SK-N-SH (cell line): ENCODE results near the gene ACIN1. TPM values are rescaled to one million over a fixed set of nuclear protein-coding genes. Genes with fewer than 3 reads are reported as not detected.

Source experiments
- CTCF ChIA-PET: fragments of 300-600, 350-600 bp; formaldehyde crosslinking; extraction: SDS; loops from one replicate; lab custom pipeline; 2021; lab: Yijun Ruan, JAX
- POLR2A ChIA-PET: fragments of 350-600 bp; sonication (Branson Sonifier 250); formaldehyde crosslinking; extraction: SDS; loops from one replicate; lab custom pipeline; 2020; ENCODE audit warnings: antibody characterized with exemption, inconsistent platforms; lab: Yijun Ruan, JAX
- DNase-seq: peaks from one replicate; pipeline ENCODE4 v3.0.0; 2012
- H2AFZ ChIP-seq: fragments of 200-600 bp; sonication (generic); 2 replicates; pipeline ENCODE4 v1.8.1; 2016; ENCODE audit warnings: antibody characterized with exemption, mild to moderate bottlenecking, low read depth
- H3F3A ChIP-seq: fragments of 200-600 bp; sonication (generic); replicated peaks from 2 replicates; pipeline ENCODE3; 2016; ENCODE audit warnings: antibody characterized with exemption, mild to moderate bottlenecking; ENCODE audit not compliant: insufficient read depth
- H3K27ac ChIP-seq, 2 experiments: fragments of 200-500 bp in 1 of 2; fragments of 200-600 bp in 1 of 2; sonication (Bioruptor generic) in 1 of 2; sonication (generic), shearing (Covaris generic) in 1 of 2; 2 replicates each; pipeline versions ENCODE4 v1.5.1 to v1.6.1; 2014 to 2016; ENCODE audit warnings: low read depth in 2 of 2, inconsistent platforms in 1 of 2, low read length in 1 of 2, mild to moderate bottlenecking in 1 of 2, mixed read lengths in 1 of 2
- H3K27me3 ChIP-seq: fragments of 200-600 bp; sonication (generic), shearing (Covaris generic); 2 replicates; pipeline ENCODE4 v1.6.1; 2016; ENCODE audit warnings: mixed run types; ENCODE audit not compliant: insufficient read depth
- H3K36me3 ChIP-seq, 2 experiments: fragments of 200-500 bp in 1 of 2; fragments of 200-600 bp in 1 of 2; sonication (Bioruptor generic) in 1 of 2; sonication (generic) in 1 of 2; replicated peaks in 1 of 2; 2 replicates each; pipeline versions ENCODE3 to v1.5.1; 2014 to 2016; ENCODE audit warnings: low read length in 1 of 2, mild to moderate bottlenecking in 1 of 2; ENCODE audit not compliant: insufficient read depth in 2 of 2, control insufficient read depth in 1 of 2
- H3K4me1 ChIP-seq, 2 experiments: fragments of 200-500 bp in 1 of 2; fragments of 200-600 bp in 1 of 2; sonication (Bioruptor generic) in 1 of 2; sonication (generic), shearing (Covaris generic) in 1 of 2; 2 replicates each; pipeline versions ENCODE4 v1.5.1 to v1.6.1; 2014 to 2016; ENCODE audit warnings: low read depth in 1 of 2, low read length in 1 of 2, mixed run types in 1 of 2; ENCODE audit not compliant: insufficient read depth in 2 of 2, control insufficient read depth in 1 of 2
- H3K4me2 ChIP-seq: fragments of 200-600 bp; sonication (generic), shearing (Covaris generic); 2 replicates; pipeline ENCODE4 v1.6.1; 2017; ENCODE audit warnings: mixed run types
- H3K4me3 ChIP-seq, 2 experiments: fragments of 200-500 bp in 1 of 2; fragments of 200-600 bp in 1 of 2; sonication (Bioruptor generic) in 1 of 2; sonication (generic), shearing (Covaris generic) in 1 of 2; 2 replicates each; pipeline versions ENCODE4 v1.5.1 to v1.8.1; 2014 to 2016; ENCODE audit warnings: low read depth in 2 of 2, inconsistent platforms in 1 of 2, low read length in 1 of 2, mild to moderate bottlenecking in 1 of 2, mixed read lengths in 1 of 2, moderate library complexity in 1 of 2
- H3K79me2 ChIP-seq: fragments of 200-600 bp; sonication (generic); 2 replicates; pipeline ENCODE4 v1.8.1; 2017; ENCODE audit warnings: mild to moderate bottlenecking; ENCODE audit not compliant: insufficient read depth
- H3K9ac ChIP-seq: fragments of 200-600 bp; sonication (generic); 2 replicates; pipeline ENCODE4 v1.6.1; 2017; ENCODE audit warnings: mixed run types
- H3K9me2 ChIP-seq: fragments of 200-600 bp; sonication (generic); 2 replicates; pipeline ENCODE4 v1.6.1; 2017; ENCODE audit warnings: mixed run types
- H3K9me3 ChIP-seq: fragments of 200-600 bp; sonication (generic); 2 replicates; pipeline ENCODE4 v1.6.1; 2017; ENCODE audit warnings: mixed run types, mild to moderate bottlenecking, moderate library complexity
- H4K20me1 ChIP-seq: fragments of 200-600 bp; sonication (generic); 2 replicates; pipeline ENCODE4 v1.6.1; 2017; ENCODE audit warnings: mild to moderate bottlenecking, mixed run types; ENCODE audit not compliant: insufficient read depth
- EZH2phosphoT487 ChIP-seq: fragments of 200-600 bp; sonication (generic); IDR thresholded peaks from 2 replicates; pipeline ENCODE4 v1.6.1; 2017; ENCODE audit warnings: low read depth, mixed run types, mild to moderate bottlenecking, antibody characterized with exemption, moderate library complexity, borderline replicate concordance
- FOSL2 ChIP-seq: IDR thresholded peaks from 2 replicates; pipeline ENCODE4 v1.4.0; 2012; ENCODE audit warnings: low read depth, mild to moderate bottlenecking, moderate library complexity, borderline replicate concordance
- PBX3 ChIP-seq: IDR thresholded peaks from 2 replicates; pipeline ENCODE4; 2012
- POLR2AphosphoS5 ChIP-seq: IDR thresholded peaks from 2 replicates; pipeline ENCODE4 v1.6.1; 2012; ENCODE audit warnings: low read depth, low read length
- RAD21 ChIP-seq: IDR thresholded peaks from 2 replicates; pipeline ENCODE4 v1.6.1; 2012; ENCODE audit warnings: mild to moderate bottlenecking, low read length
- RCOR1 ChIP-seq: fragments of 150-350 bp; IDR thresholded peaks from 2 replicates; pipeline ENCODE4 v1.6.1; 2017; ENCODE audit warnings: antibody characterized with exemption, low read length
- RXRA ChIP-seq: IDR thresholded peaks from 2 replicates; pipeline ENCODE4 v1.4.0; 2012; ENCODE audit warnings: low read depth, mild to moderate bottlenecking, borderline replicate concordance
- SMC3 ChIP-seq: IDR thresholded peaks from 2 replicates; pipeline ENCODE4 v1.6.1; 2012; ENCODE audit warnings: low read depth, low read length, improper control_type of control experiment
- TAF1 ChIP-seq: IDR thresholded peaks from 2 replicates; pipeline ENCODE4 v1.6.1; 2012; ENCODE audit warnings: low read depth, mild to moderate bottlenecking, low read length, moderate library complexity, borderline replicate concordance
- TCF12 ChIP-seq: IDR thresholded peaks from 2 replicates; pipeline ENCODE4 v1.4.0; 2012
- USF1 ChIP-seq: IDR thresholded peaks from 2 replicates; pipeline ENCODE4 v1.4.0; 2012; ENCODE audit warnings: low read depth, borderline replicate concordance
- USF2 ChIP-seq: fragments of 150-350 bp; IDR thresholded peaks from 2 replicates; pipeline ENCODE4 v1.6.1; 2017; ENCODE audit warnings: antibody characterized with exemption, low read length, low read depth, borderline replicate concordance
- YY1 ChIP-seq: IDR thresholded peaks from 2 replicates; pipeline ENCODE4 v1.4.0; 2012; ENCODE audit warnings: low read depth, mild to moderate bottlenecking
- WGBS: methylation state at CpG from one replicate; pipeline ENCODE4 v1.1.6; 2017; ENCODE audit warnings: low lambda C conversion rate; 5-methylcytosine and 5-hydroxymethylcytosine counted together
- polyA plus RNA-seq, 3 experiments: library from polyadenylated mRNA; depleted of rRNA; stranded (reverse); fragments of >200 nt; gene quantifications; 2 replicates each; pipeline ENCODE4 v1.2.3, GENCODE V29; 2012
- TF ChIP-seq, protein P1 (sequence below): fragments of 200-600 bp; sonication (generic); IDR thresholded peaks from 2 replicates; pipeline ENCODE4 v1.6.1; 2017; ENCODE audit warnings: antibody characterized with exemption, mild to moderate bottlenecking, moderate library complexity
- TF ChIP-seq, protein P2 (sequence below): IDR thresholded peaks from 2 replicates; pipeline ENCODE4 v1.4.0; 2012; ENCODE audit warnings: low read depth, borderline replicate concordance

ACIN1 gene
- polyA plus RNA-seq, 1 of the 3 experiments (the other 2 are of a cell fraction), result 159 TPM

GRCh38 chr14:23041729-23042128, 53.2 kb downstream of the ACIN1 start:
- ChIA-PET POLR2A (no interaction called here), CTCF (interaction anchor here (0.6 to 33.1 kb wide), 6 partner anchors 14 to 73 kb away, joined by 3 to 1566 read pairs (median 3); partner anchors contain the start of genes AJUBA and CDH24)
- Histone ChIP-seq H3K4me1 (peaks cover 0 to 9% of the 10 kb centered on the region in 2 experiments; a peak in 1 of 4 replicates), H3K4me2 (no peak overlapping the region), H3F3A (peaks cover 4% of the 10 kb centered on the region), H3K4me3 (no peak overlapping the region), H3K79me2 (no peaks in the 10 kb centered on the region), H3K9ac (no peak overlapping the region), H3K36me3 (no peaks in the 10 kb centered on the region), H3K9me3 (no peaks in the 10 kb centered on the region), H4K20me1 (no peaks in the 10 kb centered on the region), H3K27ac (0 out of 4 replicates have a peak overlapping the region, but pooled peaks of 1 of the 2 experiments have one; percentile 14), H3K27me3 (no peaks in the 10 kb centered on the region), H3K9me2 (no peaks in the 10 kb centered on the region), H2AFZ (no peak overlapping the region; the same call in 1 of the 2 replicates)
- no peak for TF ChIP-seq TCF12
- no peak for TF ChIP-seq PBX3
- no peak for TF ChIP-seq EZH2phosphoT487
- TF ChIP-seq USF2, result no peak
- WGBS, result 62% methylated on average over 8 of the region's 8 CpGs
- DNase-seq, result no peak

DNA sequence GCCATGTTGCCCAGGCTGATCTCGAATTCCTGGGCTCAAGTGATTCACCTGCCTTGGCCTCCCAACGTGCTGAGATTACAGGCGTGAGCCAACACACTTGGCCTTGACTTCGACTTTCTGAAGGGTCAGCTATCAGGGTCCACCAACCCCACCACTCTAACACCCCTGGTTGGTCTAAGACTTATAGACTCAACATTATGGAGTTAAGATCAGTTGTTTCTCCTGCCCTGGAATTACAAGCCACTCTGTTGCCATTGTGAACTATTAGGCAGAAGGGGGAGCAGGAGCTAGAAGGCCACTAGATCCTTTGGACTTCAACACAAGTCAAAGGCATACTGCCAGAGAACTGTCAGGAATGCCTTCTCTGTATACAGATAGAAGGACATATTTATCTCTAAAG, 54.8 kb downstream of the ACIN1 start:
- Histone ChIP-seq H2AFZ (no peak overlapping the region), H3K9me3 (no peaks in the 10 kb centered on the region), H3K27me3 (no peaks in the 10 kb centered on the region), H3K4me2 (no peak overlapping the region), H3K79me2 (no peaks in the 10 kb centered on the region), H3K9ac (no peak overlapping the region), H3K4me1 (peaks cover 0 to 9% of the 10 kb centered on the region in 2 experiments; a peak in 2 of 4 replicates), H3K4me3 (no peak overlapping the region), H3K9me2 (no peaks in the 10 kb centered on the region), H4K20me1 (no peaks in the 10 kb centered on the region), H3K27ac (no peak overlapping the region), H3K36me3 (no peaks in the 10 kb centered on the region), H3F3A (peaks cover 4% of the 10 kb centered on the region)
- DNase-seq, result no peak
- POLR2A ChIA-PET, result no interaction called here
- no peak for TF ChIP-seq RAD21
- no peak for TF ChIP-seq SMC3
- TF ChIP-seq RCOR1, result no peak
- TF ChIP-seq, protein P1, sequence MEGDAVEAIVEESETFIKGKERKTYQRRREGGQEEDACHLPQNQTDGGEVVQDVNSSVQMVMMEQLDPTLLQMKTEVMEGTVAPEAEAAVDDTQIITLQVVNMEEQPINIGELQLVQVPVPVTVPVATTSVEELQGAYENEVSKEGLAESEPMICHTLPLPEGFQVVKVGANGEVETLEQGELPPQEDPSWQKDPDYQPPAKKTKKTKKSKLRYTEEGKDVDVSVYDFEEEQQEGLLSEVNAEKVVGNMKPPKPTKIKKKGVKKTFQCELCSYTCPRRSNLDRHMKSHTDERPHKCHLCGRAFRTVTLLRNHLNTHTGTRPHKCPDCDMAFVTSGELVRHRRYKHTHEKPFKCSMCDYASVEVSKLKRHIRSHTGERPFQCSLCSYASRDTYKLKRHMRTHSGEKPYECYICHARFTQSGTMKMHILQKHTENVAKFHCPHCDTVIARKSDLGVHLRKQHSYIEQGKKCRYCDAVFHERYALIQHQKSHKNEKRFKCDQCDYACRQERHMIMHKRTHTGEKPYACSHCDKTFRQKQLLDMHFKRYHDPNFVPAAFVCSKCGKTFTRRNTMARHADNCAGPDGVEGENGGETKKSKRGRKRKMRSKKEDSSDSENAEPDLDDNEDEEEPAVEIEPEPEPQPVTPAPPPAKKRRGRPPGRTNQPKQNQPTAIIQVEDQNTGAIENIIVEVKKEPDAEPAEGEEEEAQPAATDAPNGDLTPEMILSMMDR, result no peak
- no peak for TF ChIP-seq POLR2AphosphoS5
- no peak for TF ChIP-seq YY1
- no peak for TF ChIP-seq RXRA
- TF ChIP-seq, protein P2, sequence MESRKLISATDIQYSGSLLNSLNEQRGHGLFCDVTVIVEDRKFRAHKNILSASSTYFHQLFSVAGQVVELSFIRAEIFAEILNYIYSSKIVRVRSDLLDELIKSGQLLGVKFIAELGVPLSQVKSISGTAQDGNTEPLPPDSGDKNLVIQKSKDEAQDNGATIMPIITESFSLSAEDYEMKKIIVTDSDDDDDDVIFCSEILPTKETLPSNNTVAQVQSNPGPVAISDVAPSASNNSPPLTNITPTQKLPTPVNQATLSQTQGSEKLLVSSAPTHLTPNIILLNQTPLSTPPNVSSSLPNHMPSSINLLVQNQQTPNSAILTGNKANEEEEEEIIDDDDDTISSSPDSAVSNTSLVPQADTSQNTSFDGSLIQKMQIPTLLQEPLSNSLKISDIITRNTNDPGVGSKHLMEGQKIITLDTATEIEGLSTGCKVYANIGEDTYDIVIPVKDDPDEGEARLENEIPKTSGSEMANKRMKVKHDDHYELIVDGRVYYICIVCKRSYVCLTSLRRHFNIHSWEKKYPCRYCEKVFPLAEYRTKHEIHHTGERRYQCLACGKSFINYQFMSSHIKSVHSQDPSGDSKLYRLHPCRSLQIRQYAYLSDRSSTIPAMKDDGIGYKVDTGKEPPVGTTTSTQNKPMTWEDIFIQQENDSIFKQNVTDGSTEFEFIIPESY, result no peak
- no peak for TF ChIP-seq FOSL2
- TF ChIP-seq USF1, result no peak
- TF ChIP-seq TAF1, result no peak
- CTCF ChIA-PET, result interaction anchor here (1.3 to 33.1 kb wide), 4 partner anchors 17 to 52 kb away, joined by 3 to 1566 read pairs (median 6); partner anchors contain the start of gene AJUBA
- WGBS, result 90% methylated on average over 4 of the region's 4 CpGs
